Chondrocyte (in vitro differentiated cells): ENCODE results near the gene SLC25A19. TPM values are rescaled to one million over a fixed set of nuclear protein-coding genes. Genes with fewer than 3 reads are reported as not detected.
"Not testable (repeated sequence)": the region's sequence is repeated elsewhere in the genome, so short reads cannot be mapped to it uniquely, and the experiment has no call there.

Experiments used
- DNase-seq: peaks from one replicate; pipeline ENCODE4 v3.0.0; 2021; ENCODE audit warnings: mixed read lengths, low spot score
- H3K27ac Mint-ChIP-seq: one replicate; pipeline ENCODE4 v1.8.0; 2021; ENCODE audit warnings: mild to moderate bottlenecking, moderate library complexity, mixed read lengths; ENCODE audit not compliant: unreplicated experiment
- H3K27me3 Mint-ChIP-seq: 2 replicates; pipeline ENCODE4 v1.8.0; 2021; ENCODE audit warnings: low read depth, mixed read lengths
- H3K36me3 Mint-ChIP-seq: 2 replicates; pipeline ENCODE4 v1.8.0; 2021; ENCODE audit warnings: low read depth, mixed read lengths
- H3K4me1 Mint-ChIP-seq: 2 replicates; pipeline ENCODE4 v1.8.0; 2021; ENCODE audit warnings: low read depth, mild to moderate bottlenecking, mixed read lengths
- H3K4me3 Mint-ChIP-seq: one replicate; pipeline ENCODE4 v1.8.0; 2021; ENCODE audit warnings: mild to moderate bottlenecking, moderate library complexity, mixed read lengths; ENCODE audit not compliant: unreplicated experiment
- H3K9me3 Mint-ChIP-seq: 2 replicates; pipeline ENCODE4 v1.8.0; 2021; ENCODE audit warnings: low read depth, mixed read lengths
- CTCF ChIP-seq: fragments of 200-600 bp; sonication (generic); IDR thresholded peaks from 2 replicates; pipeline ENCODE4 v1.5.0; 2021; ENCODE audit warnings: antibody characterized with exemption, mild to moderate bottlenecking, moderate library complexity
- total RNA-seq: library from RNA; stranded (reverse); gene quantifications from 3 replicates; pipeline ENCODE4 v1.2.1, GENCODE V29; 2021

SLC25A19 gene
- total RNA-seq, 1 donor from 2014 or later: 11.7 TPM

GRCh38 chr17:75301502-75302206 lies 12.4 kb upstream of the SLC25A19 start:
- no peak for DNase-seq
- TF ChIP-seq CTCF: no peak
- no peaks in the 10 kb centered on the region for H3K9me3 Mint-ChIP-seq
- H3K27me3 Mint-ChIP-seq: no peaks in the 10 kb centered on the region
- H3K36me3 Mint-ChIP-seq: peaks cover 1% of the 10 kb centered on the region
- H3K4me1 Mint-ChIP-seq: no peaks in the 10 kb centered on the region
- H3K27ac Mint-ChIP-seq: no peak overlapping the region
- no peak overlapping the region for H3K4me3 Mint-ChIP-seq

GRCh38 chr17:75301049-75301448 lies 11.8 kb upstream of the SLC25A19 start:
- Mint-ChIP-seq H3K36me3 (peaks cover 1% of the 10 kb centered on the region), H3K27me3 (no peaks in the 10 kb centered on the region), H3K27ac (no peak overlapping the region), H3K4me1 (no peaks in the 10 kb centered on the region), H3K4me3 (no peak overlapping the region), H3K9me3 (no peaks in the 10 kb centered on the region)
- no peak for TF ChIP-seq CTCF
- no peak for DNase-seq

GRCh38 chr17:75300280-75300679 lies 11.0 kb upstream of the SLC25A19 start:
- H3K36me3 Mint-ChIP-seq: peaks cover 1% of the 10 kb centered on the region
- H3K9me3 Mint-ChIP-seq: no peaks in the 10 kb centered on the region
- no peak overlapping the region for H3K27ac Mint-ChIP-seq
- H3K4me1 Mint-ChIP-seq: no peaks in the 10 kb centered on the region
- TF ChIP-seq CTCF: no peak
- H3K4me3 Mint-ChIP-seq: no peak overlapping the region
- DNase-seq: no peak
- no peaks in the 10 kb centered on the region for H3K27me3 Mint-ChIP-seq

GRCh38 chr17:75295201-75296158 lies 6.2 kb upstream of the SLC25A19 start:
- Mint-ChIP-seq H3K4me3 (no peak overlapping the region), H3K27me3 (no peaks in the 10 kb centered on the region), H3K4me1 (no peaks in the 10 kb centered on the region), H3K27ac (no peak overlapping the region), H3K36me3 (no peaks in the 10 kb centered on the region), H3K9me3 (no peaks in the 10 kb centered on the region)
- DNase-seq: no peak
- TF ChIP-seq CTCF: no peak

- not testable (repeated sequence) for DNase-seq, H3K27ac Mint-ChIP-seq, H3K4me3 Mint-ChIP-seq
Measured at GRCh38 chr17:75292810-75293448, 3.7 kb upstream of the SLC25A19 start.

More at GRCh38 chr17:75292810-75293448, 3.7 kb upstream of the SLC25A19 start:
- H3K4me1 Mint-ChIP-seq: peaks cover 11% of the 10 kb centered on the region
- not testable (repeated sequence) for H3K9me3 Mint-ChIP-seq, H3K27me3 Mint-ChIP-seq, H3K36me3 Mint-ChIP-seq
